B cell (primary cell): ENCODE measurements around the gene LGI4. TPM values are rescaled to one million over a fixed set of nuclear protein-coding genes. Genes with fewer than 3 reads are reported as not detected.

Source experiments
- ATAC-seq: fragments of 200-7000 bp; cut with Tn5 transposase; one replicate; pipeline ENCODE4 v1.10.0; 2021; ENCODE audit warnings: low read depth, mild to moderate bottlenecking, moderate number of reproducible peaks, moderate library complexity
- CTCF ChIA-PET: fragments of 350-600 bp; sonication (Branson Sonifier 250); formaldehyde crosslinking; loops from one replicate; lab custom pipeline; 2021; ENCODE audit warnings: antibody characterized with exemption, inconsistent platforms; lab: Charles Lee
- POLR2A ChIA-PET: fragments of 350-600 bp; sonication (Branson Sonifier 250); formaldehyde crosslinking; loops from one replicate; lab custom pipeline; 2021; ENCODE audit warnings: antibody characterized with exemption; lab: Charles Lee
- DNase-seq: peaks from one replicate; pipeline ENCODE4 v3.0.0; 2013
- H2AFZ ChIP-seq: 2 replicates; pipeline ENCODE4 v1.6.1; 2012; ENCODE audit warnings: mild to moderate bottlenecking, low read depth, low read length; ENCODE audit not compliant: insufficient read depth, poor library complexity, severe bottlenecking
- H3K27ac ChIP-seq, 2 donors: 1 replicate in 1 of 2; 2 replicates in 1 of 2; pipeline ENCODE4 v1.5.1; 2012 to 2013; ENCODE audit warnings: low read length in 2 of 2, mild to moderate bottlenecking in 2 of 2, moderate library complexity in 1 of 2
- H3K27me3 ChIP-seq, 4 experiments: fragments of 200-600 bp in 1 of 4; sonication (generic) in 1 of 4; replicated peaks in 1 of 4; 1 replicate in 2 of 4; 2 replicates in 2 of 4; pipeline versions ENCODE4 v1.6.1 to v1.7.0; 2013 to 2016; ENCODE audit warnings: low read length in 3 of 4, mild to moderate bottlenecking in 2 of 4, mixed read lengths in 1 of 4, moderate library complexity in 1 of 4; ENCODE audit not compliant: insufficient read depth in 4 of 4, control insufficient read depth in 3 of 4; ENCODE audit errors: control extremely low read depth in 1 of 4
- H3K36me3 ChIP-seq, 2 experiments: replicated peaks in 1 of 2; 1 replicate in 1 of 2; 2 replicates in 1 of 2; pipeline versions ENCODE4 v1.6.1 to v1.7.1; 2013; ENCODE audit warnings: low read length in 1 of 2; ENCODE audit not compliant: insufficient read depth in 2 of 2, control insufficient read depth in 1 of 2; ENCODE audit errors: control extremely low read depth in 1 of 2, extremely low read depth in 1 of 2
- H3K4me1 ChIP-seq, 2 donors: fragments of 200-600 bp in 1 of 2; sonication (generic) in 1 of 2; 1 replicate in 1 of 2; 2 replicates in 1 of 2; pipeline versions ENCODE4 v1.5.1 to v1.6.1; 2013 to 2017; ENCODE audit warnings: low read length in 2 of 2; ENCODE audit not compliant: control insufficient read depth in 2 of 2, insufficient read depth in 2 of 2
- H3K4me2 ChIP-seq: replicated peaks from 2 replicates; pipeline ENCODE3; 2012; ENCODE audit warnings: mild to moderate bottlenecking, low read depth, low read length; ENCODE audit not compliant: poor library complexity, severe bottlenecking
- H3K4me3 ChIP-seq, 5 experiments: fragments of 200-600 bp in 1 of 5; sonication (generic) in 1 of 5; 1 replicate in 3 of 5; 2 replicates in 2 of 5; pipeline versions ENCODE4 v1.5.1 to v1.7.0; 2011 to 2016; ENCODE audit warnings: low read length in 4 of 5, mild to moderate bottlenecking in 4 of 5, low read depth in 2 of 5, control low read depth in 1 of 5, moderate library complexity in 1 of 5; ENCODE audit not compliant: insufficient read depth in 1 of 5; ENCODE audit errors: control extremely low read depth in 1 of 5, extremely low read depth in 1 of 5
- H3K79me2 ChIP-seq: fragments of 200-600 bp; sonication (generic); one replicate; pipeline ENCODE4 v1.6.0; 2016; ENCODE audit warnings: low read length; ENCODE audit not compliant: control insufficient read depth, insufficient read depth
- H3K9ac ChIP-seq: fragments of 200-600 bp; sonication (generic); 2 replicates; pipeline ENCODE4 v1.6.1; 2017; ENCODE audit warnings: mild to moderate bottlenecking, low read length, moderate library complexity
- H3K9me3 ChIP-seq, 3 donors: one replicate each; pipeline versions ENCODE4 v1.6.1 to v1.7.1; 2013; ENCODE audit warnings: low read length in 2 of 3; ENCODE audit not compliant: control insufficient read depth in 2 of 3, insufficient read depth in 1 of 3; ENCODE audit errors: control extremely low read depth in 1 of 3
- H4K20me1 ChIP-seq: 2 replicates; pipeline ENCODE4 v1.6.0; 2012; ENCODE audit warnings: mild to moderate bottlenecking, low read length; ENCODE audit not compliant: insufficient read depth, control insufficient read depth, poor library complexity, severe bottlenecking
- H3K27ac Mint-ChIP-seq: one replicate; pipeline ENCODE4 v1.8.0; 2021; ENCODE audit warnings: mixed read lengths
- H3K27me3 Mint-ChIP-seq: one replicate; pipeline ENCODE4 v1.8.0; 2021; ENCODE audit warnings: mixed read lengths
- H3K4me1 Mint-ChIP-seq: one replicate; pipeline ENCODE4 v1.8.0; 2021; ENCODE audit warnings: mixed read lengths
- H3K4me3 Mint-ChIP-seq: one replicate; pipeline ENCODE4 v1.8.0; 2021; ENCODE audit warnings: mixed read lengths
- H3K9me3 Mint-ChIP-seq: one replicate; pipeline ENCODE4 v1.8.0; 2022; ENCODE audit warnings: mixed read lengths; ENCODE audit not compliant: insufficient read depth
- CTCF ChIP-seq: fragments of 200-600 bp; IDR thresholded peaks from one replicate; pipeline ENCODE4 v1.8.0; 2022; ENCODE audit warnings: antibody characterized with exemption, mild to moderate bottlenecking
- EZH2 ChIP-seq: IDR thresholded peaks from 2 replicates; pipeline ENCODE4 v1.6.1; 2012; ENCODE audit warnings: borderline replicate concordance, low read depth, mild to moderate bottlenecking, moderate library complexity, low read length; ENCODE audit not compliant: insufficient read depth, poor library complexity, severe bottlenecking
- WGBS: methylation state at CpG from one replicate; pipeline ENCODE4 v1.1.5; 2013; ENCODE audit warnings: missing lambda C conversion rate; ENCODE audit not compliant: insufficient coverage; 5-methylcytosine and 5-hydroxymethylcytosine counted together
- intact Hi-C: fragments of 100-400 bp; cut with micrococcal nuclease; formaldehyde crosslinking; loops from one replicate; pipeline ENCODE4 v1.10.0; 2022
- polyA plus RNA-seq: library from polyadenylated mRNA; depleted of rRNA; stranded (reverse); fragments of >200 nt; gene quantifications from 2 replicates; pipeline ENCODE4 v1.2.3, GENCODE V29; 2012
- total RNA-seq, 2 donors: library from RNA; stranded (reverse); fragments of 120-200 nt in 1 of 2; gene quantifications; 1 replicate in 1 of 2; 2 replicates in 1 of 2; pipeline versions ENCODE4 v1.2.3 to v1.2.4, GENCODE V29; 2013 to 2022

The LGI4 gene
- total and polyA plus RNA-seq, 2 donors (not counting 1 experiment from before 2014, with no cell fraction given), result 0.40 to 0.59 TPM

GRCh38 chr19:35167251-35168119 lies 32.6 kb upstream of the LGI4 start:
- Histone ChIP-seq H3K4me2 (peak overlapping the region; percentile 56), H3K27me3 (no peaks in the 10 kb centered on the region), H3K79me2 (peaks cover 4% of the 10 kb centered on the region), H3K9ac (no peak overlapping the region), H2AFZ (peak overlapping the region; percentile 23), H3K27ac (peak overlapping the region; percentile 66 to 74), H4K20me1 (peaks cover 13% of the 10 kb centered on the region), H3K9me3 (peaks cover 0 to 8% (median under 1%) of the 10 kb centered on the region in 3 donors), H3K4me3 (no peak overlapping the region), H3K4me1 (peaks cover 21 to 25% of the 10 kb centered on the region in 2 donors), H3K36me3 (peaks cover 2 to 69% of the 10 kb centered on the region in 2 experiments)
- intact Hi-C loops, result no loop called here
- H3K4me3 Mint-ChIP-seq, result peak overlapping the region; percentile 37
- no CpG with 5 or more reads among the region's 5 CpGs for WGBS
- ChIA-PET CTCF (interaction anchor here (0.7 to 2.0 kb wide), 9 partner anchors 14 to 114 kb away, joined by 3 to 10 read pairs (median 3); partner anchors contain the start of gene FXYD5), POLR2A (interaction anchor here (0.7 to 1.5 kb wide), 3 partner anchors 26 to 91 kb away, joined by 3 to 4 read pairs (median 3); no protein-coding TSS in a partner anchor)
- H3K9me3 Mint-ChIP-seq, result no peaks in the 10 kb centered on the region
- no peak for ATAC-seq
- no peaks in the 10 kb centered on the region for H3K27me3 Mint-ChIP-seq
- peak; percentile 40 for DNase-seq
- TF ChIP-seq EZH2 (no peak), CTCF (no peak)
- peaks cover 35% of the 10 kb centered on the region for H3K4me1 Mint-ChIP-seq
- peak overlapping the region; percentile 92 for H3K27ac Mint-ChIP-seq
